DMS153 treated with DMSO at 0.1 percent for 48 hours (cell line): ENCODE measurements around the gene GARIN1A.
"Not testable (repeated sequence)": the region's sequence is repeated elsewhere in the genome, so short reads cannot be mapped to it uniquely, and the experiment has no call there.

Experiments
- DNase-seq: peaks from one replicate; lab custom pipeline; 2025; ENCODE audit not compliant: unreplicated experiment; lab: John Stamatoyannopoulos, UW

GARIN1A gene

GRCh38 chr7:128671992-128672391 lies at the start of gene GARIN1A:
Gene GARIN1A (plus strand): TSS chr7:128672292. CDS start chr7:128672398, 106 bp downstream.
- DNase-seq = no peak

- not testable (repeated sequence) for DNase-seq
Observed at GRCh38 chr7:128627124-128627523, 45.0 kb upstream of the GARIN1A start.

GRCh38 chr7:128633915-128634314 lies 38.2 kb upstream of the GARIN1A start:
- DNase-seq = not testable (repeated sequence)

- DNase-seq = not testable (repeated sequence)
Observed at GRCh38 chr7:128645206-128645605, 26.9 kb upstream of the GARIN1A start.

- DNase-seq = not testable (repeated sequence)
Observed at GRCh38 chr7:128645844-128646243, 26.2 kb upstream of the GARIN1A start.

GRCh38 chr7:128646877-128647276 lies 25.2 kb upstream of the GARIN1A start:
- DNase-seq = not testable (repeated sequence)

GRCh38 chr7:128651096-128651495 lies 21.0 kb upstream of the GARIN1A start:
- DNase-seq = not testable (repeated sequence)

- not testable (repeated sequence) for DNase-seq
Observed at GRCh38 chr7:128652606-128653005, 19.5 kb upstream of the GARIN1A start.

- not testable (repeated sequence) for DNase-seq
Observed at GRCh38 chr7:128653197-128653596, 18.9 kb upstream of the GARIN1A start.

GRCh38 chr7:128654080-128654479 lies 18.0 kb upstream of the GARIN1A start:
- DNase-seq = not testable (repeated sequence)

- not testable (repeated sequence) for DNase-seq
Observed at GRCh38 chr7:128654501-128654900, 17.6 kb upstream of the GARIN1A start.

GRCh38 chr7:128658428-128658827 lies 13.7 kb upstream of the GARIN1A start:
- not testable (repeated sequence) for DNase-seq

GRCh38 chr7:128660596-128660995 lies 11.5 kb upstream of the GARIN1A start:
- no peak for DNase-seq

GRCh38 chr7:128661446-128661845 lies 10.6 kb upstream of the GARIN1A start:
- DNase-seq = no peak

GRCh38 chr7:128662091-128662490 lies 10.0 kb upstream of the GARIN1A start:
- no peak for DNase-seq

- not testable (repeated sequence) for DNase-seq
Observed at GRCh38 chr7:128663223-128663622, 8.9 kb upstream of the GARIN1A start.

- no peak for DNase-seq
Observed at GRCh38 chr7:128665057-128665456, 7.0 kb upstream of the GARIN1A start.

GRCh38 chr7:128666200-128666599 lies 5.9 kb upstream of the GARIN1A start:
- no peak for DNase-seq

- DNase-seq = no peak
Observed at GRCh38 chr7:128672927-128673517, 930 bp downstream of the GARIN1A start.

- DNase-seq = no peak
Observed at GRCh38 chr7:128673571-128673970, 1.5 kb downstream of the GARIN1A start.

GRCh38 chr7:128676665-128677064 lies 4.6 kb downstream of the GARIN1A start:
- no peak for DNase-seq

GRCh38 chr7:128679920-128680319 lies 7.8 kb downstream of the GARIN1A start:
- no peak for DNase-seq
